HepG2 (cell line): ENCODE data around the gene SKI.

Experiments used
- HMGXB4 ChIP-seq, 2 experiments: sonication (generic) in 1 of 2; formaldehyde crosslinking in 1 of 2; IDR thresholded peaks; 2 replicates each; pipeline versions ENCODE4 v1.4.0 to v1.6.1; 2018 to 2020; ENCODE audit warnings: missing genetic modification reagents in 2 of 2, borderline replicate concordance in 1 of 2, low read depth in 1 of 2, mild to moderate bottlenecking in 1 of 2, missing biosample characterization in 1 of 2
- RBFOX2 ChIP-seq: fragments of 200-400 bp; formaldehyde crosslinking; IDR thresholded peaks from 2 replicates; pipeline ENCODE4 v1.6.1; 2017; ENCODE audit warnings: low read depth, mild to moderate bottlenecking, low read length
- U2AF2 ChIP-seq: fragments of 200-400 bp; formaldehyde crosslinking; IDR thresholded peaks from 2 replicates; pipeline ENCODE4 v1.6.1; 2017; ENCODE audit warnings: low read depth, mild to moderate bottlenecking, low read length

DNA sequence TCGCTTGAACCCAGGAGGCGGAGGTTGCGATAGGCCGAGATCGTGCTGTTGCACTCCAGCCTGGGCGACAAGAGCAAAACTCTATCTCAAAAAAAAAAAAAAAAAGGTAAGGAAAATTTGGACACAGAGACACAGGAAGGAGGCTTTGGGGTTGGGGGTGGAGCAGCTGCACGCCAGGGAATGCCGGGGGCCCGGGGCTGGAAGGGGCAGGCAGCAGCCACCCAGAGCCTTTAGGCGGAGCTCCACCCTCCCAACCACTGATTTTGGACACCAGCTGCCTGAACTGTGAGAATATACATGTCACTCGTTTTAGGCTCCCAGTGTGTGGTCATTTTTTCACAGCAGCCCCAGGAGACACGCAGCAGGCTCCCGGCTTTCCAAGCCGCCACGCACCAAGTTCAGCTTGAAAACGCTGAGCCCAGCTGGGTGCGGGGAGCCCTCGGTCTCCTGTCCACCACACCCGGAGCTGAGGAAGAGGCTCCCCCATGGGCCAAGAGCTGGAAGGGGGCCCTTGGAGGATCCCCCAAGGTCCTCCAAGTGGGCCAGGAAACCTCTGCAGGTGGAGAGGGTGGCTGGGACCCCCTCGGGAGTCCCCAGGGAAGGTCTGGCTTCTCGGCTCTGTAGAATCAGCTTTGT lies 27.7 kb upstream of the SKI start:
- TF ChIP-seq U2AF2 (no peak), HMGXB4 (CRISPR knock-in tag; IDR thresholded peaks at IDR 0.05; ENCODE audit: borderline replicate concordance in 1 of 2, low read depth in 1 of 2) (no peak), RBFOX2 (no peak)
